Gastroesophageal sphincter (tissue), 4 donors: Measurements from ENCODE around the gene DPYSL4. TPM values are rescaled to one million over a fixed set of nuclear protein-coding genes. Genes with fewer than 3 reads are reported as not detected.

ENCODE experiments used
- ATAC-seq: fragments of 150-250 bp; one replicate; pipeline ENCODE4 v1.9.1; 2016; ENCODE audit warnings: mild to moderate bottlenecking, moderate library complexity
- H3K27ac ChIP-seq, 4 donors: fragments of 200-600 bp; sonication (generic) in 3 of 4; 1 replicate in 3 of 4; 2 replicates in 1 of 4; pipeline ENCODE4 v1.5.1; 2016 to 2019
- H3K27me3 ChIP-seq: fragments of 200-600 bp; sonication (generic); one replicate; pipeline ENCODE4 v1.5.1; 2019
- H3K36me3 ChIP-seq, 2 donors: fragments of 200-600 bp; sonication (generic); one replicate each; pipeline ENCODE4 v1.5.1; 2019; ENCODE audit warnings: control low read depth in 1 of 2
- H3K4me1 ChIP-seq, 3 donors: fragments of 200-600 bp; sonication (generic); 1 replicate in 2 of 3; 2 replicates in 1 of 3; pipeline ENCODE4 v1.5.1; 2016 to 2019; ENCODE audit warnings: control low read depth in 2 of 3
- H3K4me3 ChIP-seq, 2 donors: fragments of 200-600 bp; sonication (generic); one replicate each; pipeline ENCODE4 v1.5.1; 2019; ENCODE audit warnings: mild to moderate bottlenecking in 1 of 2, moderate library complexity in 1 of 2
- H3K9me3 ChIP-seq, 3 donors: fragments of 200-600 bp; sonication (generic); one replicate each; pipeline ENCODE4 v1.5.1; 2017 to 2019; ENCODE audit warnings: control low read depth in 2 of 3
- EP300 ChIP-seq: sonication (generic); formaldehyde crosslinking; IDR thresholded peaks from one replicate; pipeline ENCODE4 v1.6.1; 2017; ENCODE audit warnings: antibody characterized with exemption, mild to moderate bottlenecking
- POLR2A ChIP-seq, 2 donors: fragments of 450-650 bp; IDR thresholded peaks; one replicate each; pipeline ENCODE4 v1.6.1; 2017; ENCODE audit warnings: antibody characterized with exemption in 2 of 2, mild to moderate bottlenecking in 2 of 2, moderate library complexity in 1 of 2
- POLR2AphosphoS5 ChIP-seq: sonication (generic); formaldehyde crosslinking; IDR thresholded peaks from one replicate; pipeline ENCODE4 v1.6.1; 2017; ENCODE audit warnings: antibody characterized with exemption
- WGBS, 2 donors: methylation state at CpG; one replicate each; pipeline ENCODE4 v1.1.5; 2018; ENCODE audit warnings: low coverage in 1 of 2; 5-methylcytosine and 5-hydroxymethylcytosine counted together
- total RNA-seq, 4 donors: library from RNA; depleted of rRNA; stranded (reverse); fragments of >200 nt; gene quantifications; one replicate each; pipeline ENCODE4 v1.1.0, GENCODE V29; 2016
- TF ChIP-seq, protein P1 (sequence below), 4 experiments: fragments of 200-600 bp in 2 of 4; fragments of 450-650 bp in 2 of 4; sonication (generic) in 1 of 4; IDR thresholded peaks; one replicate each; pipeline ENCODE4 v1.5.1; 2017 to 2019; ENCODE audit warnings: antibody characterized with exemption in 4 of 4, mild to moderate bottlenecking in 2 of 4, moderate library complexity in 2 of 4

DPYSL4 gene
- total RNA-seq, 4 donors from 2014 or later, result 1.6 to 2.6 (median 1.9) TPM

DNA sequence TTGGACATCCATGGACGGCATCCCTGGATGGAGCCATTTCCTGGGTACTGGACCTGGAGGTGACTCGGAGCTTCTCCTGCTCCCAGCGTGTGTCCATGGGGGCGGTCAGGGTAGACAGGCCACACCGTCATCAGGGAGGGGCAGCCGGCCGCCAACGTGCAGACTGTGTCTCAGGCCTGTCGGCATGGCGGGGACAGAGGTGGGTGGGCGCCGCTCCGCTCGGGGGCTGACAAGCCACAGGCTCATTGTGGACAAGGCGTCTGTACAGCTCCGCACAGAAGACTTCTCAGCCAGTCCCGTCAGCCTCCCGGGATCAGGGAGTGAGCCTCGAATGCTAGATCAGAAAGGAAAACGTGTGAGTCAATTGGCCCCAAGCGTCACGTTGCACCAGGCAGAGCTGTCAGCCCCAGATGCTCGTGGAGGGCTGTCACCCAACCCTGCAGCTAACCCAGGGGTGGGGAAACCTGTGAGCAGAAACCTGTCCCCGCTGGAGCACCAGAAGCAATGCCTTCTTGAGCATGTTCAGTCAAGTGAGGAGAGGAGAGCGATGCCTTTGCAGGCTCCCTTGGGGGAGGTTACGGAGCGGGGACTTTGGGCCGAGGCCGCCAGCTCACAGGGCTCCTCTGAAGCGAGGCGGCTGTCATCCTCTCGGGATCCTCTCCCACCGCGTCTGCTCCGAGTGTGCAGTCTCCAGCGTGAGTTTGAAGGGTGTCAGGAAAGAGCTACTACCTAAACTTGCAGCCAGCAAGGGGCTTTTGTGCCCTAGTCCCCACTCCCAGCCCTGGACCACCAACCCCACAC lies 16.0 kb upstream of the DPYSL4 start:
- WGBS, 2 donors, result 74% methylated on average over 12 of the region's 36 CpGs; no CpG with 5 or more reads in 1 of the 2 donors
- ATAC-seq, result no peak

DNA sequence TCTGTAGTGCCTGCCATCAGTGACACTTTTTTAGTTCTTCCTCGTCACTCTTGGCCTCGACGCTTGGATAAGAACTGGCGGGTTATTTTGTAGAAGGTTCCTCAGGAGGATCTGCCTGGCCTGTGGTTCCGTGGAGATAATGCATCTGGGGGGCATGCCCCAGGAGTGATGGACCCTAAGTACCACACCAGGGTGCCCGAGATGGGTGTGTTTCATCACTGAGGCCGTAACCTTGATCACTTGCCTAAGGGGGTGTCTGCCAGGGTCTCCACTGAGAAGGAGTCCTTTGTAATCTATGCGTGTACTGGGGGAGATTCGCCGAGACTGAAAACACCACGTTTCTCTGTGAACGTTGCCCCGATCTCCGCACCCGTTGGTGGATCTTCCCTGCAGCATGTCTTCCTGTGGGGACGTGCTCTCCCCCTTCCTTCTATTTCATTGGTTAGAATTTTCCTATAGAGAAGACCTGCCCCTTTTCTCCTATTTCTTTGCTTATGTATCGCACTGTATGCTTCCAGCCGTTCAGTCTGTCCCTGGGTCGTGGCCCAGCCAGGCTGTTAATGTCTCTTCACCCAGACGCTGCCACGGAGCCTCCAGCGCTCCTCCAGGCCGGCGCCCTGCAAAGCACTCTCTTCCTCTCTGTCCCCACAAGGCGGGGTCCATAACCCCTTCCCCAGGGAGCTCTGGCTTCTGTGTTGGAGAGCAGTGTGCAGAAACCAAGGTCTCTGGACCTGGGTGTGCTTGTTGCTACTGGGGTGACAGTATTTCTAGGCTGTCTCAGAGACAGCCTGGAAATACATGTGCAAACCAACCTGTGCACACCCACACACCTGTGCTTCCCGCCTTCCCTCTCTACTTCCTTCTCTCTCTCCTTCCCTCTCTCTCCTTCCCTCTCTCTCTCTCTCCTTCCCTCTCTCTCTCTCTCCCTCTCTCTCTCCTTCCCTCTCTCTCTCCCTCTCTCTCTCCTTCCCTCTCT lies 14.4 kb upstream of the DPYSL4 start:
- Histone ChIP-seq H3K9me3 (no peaks in the 10 kb centered on the region), H3K4me1 (peaks cover 0 to 13% (median 0%) of the 10 kb centered on the region in 3 donors), H3K4me3 (no peak overlapping the region), H3K36me3 (peaks cover 0 to 37% of the 10 kb centered on the region in 2 donors), H3K27ac (no peak overlapping the region), H3K27me3 (peaks cover 32% of the 10 kb centered on the region)
- no peak for ATAC-seq
- TF ChIP-seq, protein P1, sequence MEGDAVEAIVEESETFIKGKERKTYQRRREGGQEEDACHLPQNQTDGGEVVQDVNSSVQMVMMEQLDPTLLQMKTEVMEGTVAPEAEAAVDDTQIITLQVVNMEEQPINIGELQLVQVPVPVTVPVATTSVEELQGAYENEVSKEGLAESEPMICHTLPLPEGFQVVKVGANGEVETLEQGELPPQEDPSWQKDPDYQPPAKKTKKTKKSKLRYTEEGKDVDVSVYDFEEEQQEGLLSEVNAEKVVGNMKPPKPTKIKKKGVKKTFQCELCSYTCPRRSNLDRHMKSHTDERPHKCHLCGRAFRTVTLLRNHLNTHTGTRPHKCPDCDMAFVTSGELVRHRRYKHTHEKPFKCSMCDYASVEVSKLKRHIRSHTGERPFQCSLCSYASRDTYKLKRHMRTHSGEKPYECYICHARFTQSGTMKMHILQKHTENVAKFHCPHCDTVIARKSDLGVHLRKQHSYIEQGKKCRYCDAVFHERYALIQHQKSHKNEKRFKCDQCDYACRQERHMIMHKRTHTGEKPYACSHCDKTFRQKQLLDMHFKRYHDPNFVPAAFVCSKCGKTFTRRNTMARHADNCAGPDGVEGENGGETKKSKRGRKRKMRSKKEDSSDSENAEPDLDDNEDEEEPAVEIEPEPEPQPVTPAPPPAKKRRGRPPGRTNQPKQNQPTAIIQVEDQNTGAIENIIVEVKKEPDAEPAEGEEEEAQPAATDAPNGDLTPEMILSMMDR (IDR thresholded peaks at IDR 0.05), result no peak
- TF ChIP-seq EP300, result no peak
- no peak for TF ChIP-seq POLR2A (IDR thresholded peaks at IDR 0.05)
- no peak for TF ChIP-seq POLR2AphosphoS5
- WGBS, 2 donors, result 53 to 87% methylated on average over 6 to 22 of the region's 26 CpGs

More for the DNA sequence above, 16.0 kb upstream of the DPYSL4 start:
- no peak for TF ChIP-seq POLR2A (IDR thresholded peaks at IDR 0.05)
- TF ChIP-seq, protein P1 (IDR thresholded peaks at IDR 0.05), result no peak
- no peak for TF ChIP-seq EP300
- H3K4me3 ChIP-seq, result no peak overlapping the region
- no peak overlapping the region for H3K27ac ChIP-seq
- H3K36me3 ChIP-seq, result peaks cover 0 to 49% of the 10 kb centered on the region in 2 donors
- H3K27me3 ChIP-seq, result peaks cover 28% of the 10 kb centered on the region
- peaks cover 0 to 3% (median 0%) of the 10 kb centered on the region in 3 donors for H3K4me1 ChIP-seq
- no peaks in the 10 kb centered on the region for H3K9me3 ChIP-seq

DNA sequence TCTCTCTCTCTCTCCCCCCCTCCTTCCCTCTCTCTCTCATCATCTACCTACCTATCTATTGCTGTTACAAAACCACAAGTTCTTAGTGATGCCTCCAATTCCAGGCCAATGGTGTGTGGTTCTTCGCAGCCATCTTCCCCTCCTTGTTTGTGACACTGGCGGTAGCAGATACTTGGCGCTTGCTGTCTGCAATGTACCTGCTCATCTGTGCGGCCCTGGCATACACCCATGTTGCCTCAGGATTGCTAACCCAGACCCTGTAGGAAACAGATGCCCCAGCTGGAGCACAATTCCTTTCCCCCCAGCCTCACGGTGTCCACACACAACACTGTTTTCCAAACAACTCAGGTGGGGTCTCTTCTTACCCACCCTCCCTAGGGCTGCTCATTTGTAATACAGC lies 13.6 kb upstream of the DPYSL4 start:
- Histone ChIP-seq H3K27ac (no peak overlapping the region), H3K9me3 (no peaks in the 10 kb centered on the region), H3K36me3 (peaks cover 0 to 30% of the 10 kb centered on the region in 2 donors), H3K4me1 (peaks cover 0 to 13% (median 0%) of the 10 kb centered on the region in 3 donors), H3K4me3 (no peak overlapping the region), H3K27me3 (peaks cover 35% of the 10 kb centered on the region)
- TF ChIP-seq EP300 (no peak), POLR2AphosphoS5 (no peak), POLR2A (IDR thresholded peaks at IDR 0.05) (no peak)
- TF ChIP-seq, protein P1 (IDR thresholded peaks at IDR 0.05), result no peak
- no peak for ATAC-seq
- WGBS, 2 donors, result 94 to 100% methylated on average over 3 to 5 of the region's 5 CpGs

DNA sequence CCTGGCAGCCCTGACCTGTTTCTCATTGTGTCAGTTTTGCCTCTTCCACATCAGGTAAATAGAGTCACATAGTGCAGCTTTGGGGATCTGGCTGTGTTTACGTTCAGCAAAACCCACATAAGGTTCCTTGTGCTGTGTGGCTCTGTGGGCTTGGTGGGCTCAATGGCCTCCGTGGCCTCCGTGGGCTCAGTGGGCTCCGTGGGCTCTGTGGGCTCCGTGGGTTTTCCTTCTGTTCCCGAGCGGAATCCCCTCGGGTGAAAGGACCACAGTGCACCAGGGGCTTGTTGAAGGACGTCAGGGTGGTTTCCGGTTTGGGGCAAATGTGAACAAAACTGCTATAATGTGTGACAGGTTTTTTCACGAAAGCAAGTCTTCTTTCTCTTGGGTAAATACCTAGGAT lies 12.5 kb upstream of the DPYSL4 start:
- no peak overlapping the region for H3K4me3 ChIP-seq
- no peak for ATAC-seq
- peaks cover 30% of the 10 kb centered on the region for H3K27me3 ChIP-seq
- no peaks in the 10 kb centered on the region for H3K9me3 ChIP-seq
- peaks cover 0 to 19% of the 10 kb centered on the region in 2 donors for H3K36me3 ChIP-seq
- H3K27ac ChIP-seq, result no peak overlapping the region
- peaks cover 0 to 13% (median 0%) of the 10 kb centered on the region in 3 donors for H3K4me1 ChIP-seq
- TF ChIP-seq, protein P1 (IDR thresholded peaks at IDR 0.05), result no peak
- TF ChIP-seq EP300 (no peak), POLR2AphosphoS5 (no peak), POLR2A (IDR thresholded peaks at IDR 0.05) (no peak)
- WGBS, 2 donors, result 60% methylated on average over 2 of the region's 11 CpGs; no CpG with 5 or more reads in 1 of the 2 donors
